HG03095 (cell line): ENCODE measurements around the gene FAM114A1.
A peak's percentile ranks its signal among the peaks of the same experiment; 100 is the strongest.

Experiments
- ATAC-seq: cut with Tn5 transposase; IDR thresholded peaks from one replicate; pipeline ENCODE4 v1.9.1; 2021; ENCODE audit warnings: moderate library complexity; ENCODE audit not compliant: unreplicated experiment

The FAM114A1 gene

GRCh38 chr4:38857354-38858096 lies 10.1 kb upstream of the FAM114A1 start:
- peak; percentile 60 for ATAC-seq

- ATAC-seq = no peak
These were observed 9.5 kb upstream of the FAM114A1 start for GRCh38 chr4:38858097-38858420.

GRCh38 chr4:38859501-38859900 lies 8.1 kb upstream of the FAM114A1 start:
- ATAC-seq = no peak

- no peak for ATAC-seq
These were observed 6.7 kb upstream of the FAM114A1 start for GRCh38 chr4:38860788-38861424.

GRCh38 chr4:38861791-38862190 lies 5.8 kb upstream of the FAM114A1 start:
- no peak for ATAC-seq

GRCh38 chr4:38865445-38865844 lies 2.2 kb upstream of the FAM114A1 start:
- no peak for ATAC-seq

- ATAC-seq = no peak
These were observed 581 bp upstream of the FAM114A1 start for GRCh38 chr4:38866973-38867477.

- peak; percentile 29 for ATAC-seq
These were observed 704 bp downstream of the FAM114A1 start for GRCh38 chr4:38868059-38868960.

GRCh38 chr4:38869511-38869910 lies 1.9 kb downstream of the FAM114A1 start:
- no peak for ATAC-seq

GRCh38 chr4:38870098-38870808 lies 2.6 kb downstream of the FAM114A1 start:
- no peak for ATAC-seq

GRCh38 chr4:38871593-38871992 lies 4.0 kb downstream of the FAM114A1 start:
- ATAC-seq = no peak

GRCh38 chr4:38872620-38873019 lies 5.0 kb downstream of the FAM114A1 start:
- ATAC-seq = no peak

GRCh38 chr4:38873290-38873944 lies 5.8 kb downstream of the FAM114A1 start:
- ATAC-seq = no peak

- no peak for ATAC-seq
These were observed 9.0 kb downstream of the FAM114A1 start for GRCh38 chr4:38876636-38877035.

- ATAC-seq = no peak
These were observed 16.6 kb downstream of the FAM114A1 start for GRCh38 chr4:38884254-38884653.

GRCh38 chr4:38889143-38889542 lies 21.5 kb downstream of the FAM114A1 start:
- ATAC-seq = peak; percentile 61

- no peak for ATAC-seq
These were observed 23.7 kb downstream of the FAM114A1 start for GRCh38 chr4:38891051-38891983.

- no peak for ATAC-seq
These were observed 26.8 kb downstream of the FAM114A1 start for GRCh38 chr4:38894322-38894982.

- no peak for ATAC-seq
These were observed 29.3 kb downstream of the FAM114A1 start for GRCh38 chr4:38896940-38897339.
